Measurements from ENCODE around the gene AUTS2.

Gene AUTS2

GRCh38 chr7:70595370-70595754 lies 997.1 kb downstream of the AUTS2 start:
- Histone ChIP-seq H3K27ac (ENCODE audit: low read length) (no peak overlapping the region), H3K4me1 (ENCODE audit: control insufficient read depth in 1 of 2, insufficient read depth in 2 of 2, low read length in 2 of 2) (peaks cover 0 to 10% of the 10 kb centered on the region in 2 donors), H3K4me3 (ENCODE audit: low read depth in 1 of 2, low read length in 2 of 2) (peak overlapping the region; percentile 14 to 62), H3K36me3 (ENCODE audit: control insufficient read depth in 1 of 2, insufficient read depth in 2 of 2, low read length in 2 of 2) (no peaks in the 10 kb centered on the region), H3K27me3 (ENCODE audit: low read depth, low read length) (no peaks in the 10 kb centered on the region), H3K9me3 (ENCODE audit: control insufficient read depth in 1 of 2, low read length in 2 of 2) (no peaks in the 10 kb centered on the region)

GRCh38 chr7:70595755-70596597 lies 997.7 kb downstream of the AUTS2 start:
- Histone ChIP-seq H3K27me3 (ENCODE audit: low read depth, low read length) (no peaks in the 10 kb centered on the region), H3K27ac (ENCODE audit: low read length) (no peak overlapping the region), H3K9me3 (ENCODE audit: control insufficient read depth in 1 of 2, low read length in 2 of 2) (no peaks in the 10 kb centered on the region), H3K36me3 (ENCODE audit: control insufficient read depth in 1 of 2, insufficient read depth in 2 of 2, low read length in 2 of 2) (no peaks in the 10 kb centered on the region), H3K4me1 (ENCODE audit: control insufficient read depth in 1 of 2, insufficient read depth in 2 of 2, low read length in 2 of 2) (peaks cover 0 to 10% of the 10 kb centered on the region in 2 donors), H3K4me3 (ENCODE audit: low read depth in 1 of 2, low read length in 2 of 2) (peak overlapping the region; percentile 14 to 62)

- Histone ChIP-seq H3K9me3 (ENCODE audit: control insufficient read depth in 1 of 2, low read length in 2 of 2) (peaks cover 0 to 4% of the 10 kb centered on the region in 2 donors), H3K27me3 (ENCODE audit: low read depth, low read length) (no peaks in the 10 kb centered on the region), H3K4me3 (ENCODE audit: low read depth in 1 of 2, low read length in 2 of 2) (peak overlapping the region in 1 of 2 donors; percentile 62), H3K36me3 (ENCODE audit: control insufficient read depth in 1 of 2, insufficient read depth in 2 of 2, low read length in 2 of 2) (no peaks in the 10 kb centered on the region), H3K4me1 (ENCODE audit: control insufficient read depth in 1 of 2, insufficient read depth in 2 of 2, low read length in 2 of 2) (peaks cover 0 to 10% of the 10 kb centered on the region in 2 donors), H3K27ac (ENCODE audit: low read length) (no peak overlapping the region)
These were observed 998.3 kb downstream of the AUTS2 start for GRCh38 chr7:70596598-70596913.

DNA sequence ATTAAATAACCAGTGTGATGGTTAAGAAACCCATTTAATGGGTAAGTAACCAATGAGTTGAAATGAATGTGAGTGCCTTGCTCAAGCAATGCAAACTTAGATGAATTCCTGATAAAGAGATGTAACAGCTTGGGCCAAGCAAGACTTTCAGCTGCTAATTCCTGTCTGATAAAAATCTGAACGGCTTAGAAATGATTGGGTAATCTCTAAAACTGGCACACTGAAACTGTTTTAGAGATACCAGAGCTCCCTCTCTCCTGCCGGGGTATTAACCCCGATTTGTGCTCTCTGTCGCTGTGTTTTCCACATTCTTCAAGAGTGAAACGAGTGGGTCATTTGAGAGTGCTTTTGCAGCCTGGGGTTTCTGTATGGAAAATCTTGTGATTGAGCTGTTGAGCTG lies 998.8 kb downstream of the AUTS2 start:
- peaks cover 0 to 10% of the 10 kb centered on the region in 2 donors for H3K4me1 ChIP-seq (ENCODE audit: control insufficient read depth in 1 of 2, insufficient read depth in 2 of 2, low read length in 2 of 2)

GRCh38 chr7:70598976-70599375 lies 1000.7 kb downstream of the AUTS2 start:
- H3K27ac ChIP-seq (ENCODE audit: low read length), result no peak overlapping the region
- H3K4me1 ChIP-seq (ENCODE audit: control insufficient read depth in 1 of 2, insufficient read depth in 2 of 2, low read length in 2 of 2), result peaks cover 0 to 10% of the 10 kb centered on the region in 2 donors
- H3K36me3 ChIP-seq (ENCODE audit: control insufficient read depth in 1 of 2, insufficient read depth in 2 of 2, low read length in 2 of 2), result peaks cover 0 to 4% of the 10 kb centered on the region in 2 donors
- H3K4me3 ChIP-seq (ENCODE audit: low read depth in 1 of 2, low read length in 2 of 2), result no peak overlapping the region
- peaks cover 0 to 5% of the 10 kb centered on the region in 2 donors for H3K9me3 ChIP-seq (ENCODE audit: control insufficient read depth in 1 of 2, low read length in 2 of 2)
- H3K27me3 ChIP-seq (ENCODE audit: low read depth, low read length), result no peaks in the 10 kb centered on the region

More for the DNA sequence above, 998.8 kb downstream of the AUTS2 start:
- no peaks in the 10 kb centered on the region for H3K27me3 ChIP-seq (ENCODE audit: low read depth, low read length)
- peaks cover 0 to 4% of the 10 kb centered on the region in 2 donors for H3K9me3 ChIP-seq (ENCODE audit: control insufficient read depth in 1 of 2, low read length in 2 of 2)
- H3K4me3 ChIP-seq (ENCODE audit: low read depth in 1 of 2, low read length in 2 of 2), result no peak overlapping the region
- no peaks in the 10 kb centered on the region for H3K36me3 ChIP-seq (ENCODE audit: control insufficient read depth in 1 of 2, insufficient read depth in 2 of 2, low read length in 2 of 2)
- H3K27ac ChIP-seq (ENCODE audit: low read length), result no peak overlapping the region

DNA sequence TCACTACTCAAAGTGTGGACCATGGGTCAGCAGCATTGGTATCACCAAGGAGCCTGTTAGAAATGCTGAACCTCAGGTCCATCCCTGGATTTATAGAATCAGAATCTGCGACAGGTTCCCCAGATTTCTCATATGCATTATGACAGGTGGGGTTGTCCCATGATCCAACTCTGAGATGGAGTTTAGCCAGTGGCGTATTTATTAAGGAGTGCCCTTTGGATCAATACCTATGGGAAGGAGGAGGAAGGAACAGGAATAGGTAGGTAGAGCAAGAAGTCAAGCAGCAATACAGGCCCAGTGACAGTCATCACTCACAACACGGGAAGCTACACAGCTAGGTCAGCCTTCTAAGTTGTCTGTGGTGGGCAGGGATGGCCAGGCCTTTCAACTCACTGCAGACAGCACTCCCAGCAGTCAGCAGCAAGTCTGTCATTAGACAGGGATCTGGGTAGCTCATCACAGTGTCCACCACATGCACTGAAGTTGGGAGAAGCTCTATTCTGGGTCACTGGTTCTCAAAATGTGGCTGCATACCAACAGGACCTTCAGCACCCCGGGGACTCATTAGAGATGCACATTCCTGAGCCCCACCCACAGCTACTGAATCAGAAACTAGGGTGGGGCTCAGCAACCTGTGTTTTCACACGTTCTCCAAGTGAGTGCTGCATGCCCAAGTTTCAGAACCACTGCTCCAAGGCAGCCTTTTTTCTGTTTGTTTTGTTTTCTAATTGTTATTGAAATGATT lies 1001.3 kb downstream of the AUTS2 start:
- Histone ChIP-seq H3K9me3 (ENCODE audit: control insufficient read depth in 1 of 2, low read length in 2 of 2) (peaks cover 0 to 11% of the 10 kb centered on the region in 2 donors), H3K27me3 (ENCODE audit: low read depth, low read length) (no peaks in the 10 kb centered on the region), H3K4me3 (ENCODE audit: low read depth in 1 of 2, low read length in 2 of 2) (no peak overlapping the region), H3K36me3 (ENCODE audit: control insufficient read depth in 1 of 2, insufficient read depth in 2 of 2, low read length in 2 of 2) (peaks cover 0 to 9% of the 10 kb centered on the region in 2 donors), H3K4me1 (ENCODE audit: control insufficient read depth in 1 of 2, insufficient read depth in 2 of 2, low read length in 2 of 2) (peaks cover 0 to 10% of the 10 kb centered on the region in 2 donors), H3K27ac (ENCODE audit: low read length) (no peak overlapping the region)

DNA sequence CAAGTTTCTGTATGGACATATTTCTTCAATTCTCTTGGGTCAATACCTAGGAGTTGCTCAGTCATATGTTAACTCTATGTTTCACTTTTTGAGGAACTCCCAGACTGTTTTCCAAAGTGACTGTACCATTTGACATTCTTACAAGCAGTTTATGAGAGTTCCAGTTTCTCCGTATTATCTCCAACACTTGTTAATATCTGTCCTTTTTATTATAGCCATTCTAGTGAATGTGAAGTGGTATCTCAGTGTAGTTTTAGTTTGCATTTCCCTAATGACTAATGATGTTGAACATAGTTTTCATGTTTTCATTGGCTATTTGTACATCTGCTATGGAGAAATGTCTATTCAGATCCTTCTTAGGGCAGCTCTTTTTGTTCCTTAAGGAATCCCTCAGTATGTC lies 1002.7 kb downstream of the AUTS2 start:
- no peaks in the 10 kb centered on the region for H3K27me3 ChIP-seq (ENCODE audit: low read depth, low read length)

GRCh38 chr7:70602117-70602516 lies 1003.8 kb downstream of the AUTS2 start:
- H3K36me3 ChIP-seq (ENCODE audit: control insufficient read depth in 1 of 2, insufficient read depth in 2 of 2, low read length in 2 of 2), result peaks cover 0 to 11% of the 10 kb centered on the region in 2 donors
- H3K27ac ChIP-seq (ENCODE audit: low read length), result no peak overlapping the region
- no peaks in the 10 kb centered on the region for H3K4me1 ChIP-seq (ENCODE audit: control insufficient read depth in 1 of 2, insufficient read depth in 2 of 2, low read length in 2 of 2)
- H3K27me3 ChIP-seq (ENCODE audit: low read depth, low read length), result no peaks in the 10 kb centered on the region
- H3K4me3 ChIP-seq (ENCODE audit: low read depth in 1 of 2, low read length in 2 of 2), result no peak overlapping the region
- peaks cover 0 to 13% of the 10 kb centered on the region in 2 donors for H3K9me3 ChIP-seq (ENCODE audit: control insufficient read depth in 1 of 2, low read length in 2 of 2)

More for the DNA sequence above, 1002.7 kb downstream of the AUTS2 start:
- Histone ChIP-seq H3K4me3 (ENCODE audit: low read depth in 1 of 2, low read length in 2 of 2) (no peak overlapping the region), H3K4me1 (ENCODE audit: control insufficient read depth in 1 of 2, insufficient read depth in 2 of 2, low read length in 2 of 2) (no peaks in the 10 kb centered on the region), H3K9me3 (ENCODE audit: control insufficient read depth in 1 of 2, low read length in 2 of 2) (peaks cover 0 to 13% of the 10 kb centered on the region in 2 donors), H3K27ac (ENCODE audit: low read length) (no peak overlapping the region), H3K36me3 (ENCODE audit: control insufficient read depth in 1 of 2, insufficient read depth in 2 of 2, low read length in 2 of 2) (peaks cover 0 to 11% of the 10 kb centered on the region in 2 donors)

GRCh38 chr7:70607281-70607680 lies 1009.0 kb downstream of the AUTS2 start:
- peaks cover 0 to 11% of the 10 kb centered on the region in 2 donors for H3K36me3 ChIP-seq (ENCODE audit: control insufficient read depth in 1 of 2, insufficient read depth in 2 of 2, low read length in 2 of 2)
- no peaks in the 10 kb centered on the region for H3K27me3 ChIP-seq (ENCODE audit: low read depth, low read length)
- peaks cover 0 to 8% of the 10 kb centered on the region in 2 donors for H3K9me3 ChIP-seq (ENCODE audit: control insufficient read depth in 1 of 2, low read length in 2 of 2)
- H3K4me1 ChIP-seq (ENCODE audit: control insufficient read depth in 1 of 2, insufficient read depth in 2 of 2, low read length in 2 of 2), result no peaks in the 10 kb centered on the region
- H3K4me3 ChIP-seq (ENCODE audit: low read depth in 1 of 2, low read length in 2 of 2), result no peak overlapping the region
- H3K27ac ChIP-seq (ENCODE audit: low read length), result no peak overlapping the region

- H3K36me3 ChIP-seq (ENCODE audit: control insufficient read depth in 1 of 2, insufficient read depth in 2 of 2, low read length in 2 of 2), result peaks cover 0 to 11% of the 10 kb centered on the region in 2 donors
- peaks cover 0 to 8% of the 10 kb centered on the region in 2 donors for H3K9me3 ChIP-seq (ENCODE audit: control insufficient read depth in 1 of 2, low read length in 2 of 2)
- H3K27me3 ChIP-seq (ENCODE audit: low read depth, low read length), result no peaks in the 10 kb centered on the region
- H3K27ac ChIP-seq (ENCODE audit: low read length), result no peak overlapping the region
- no peaks in the 10 kb centered on the region for H3K4me1 ChIP-seq (ENCODE audit: control insufficient read depth in 1 of 2, insufficient read depth in 2 of 2, low read length in 2 of 2)
- H3K4me3 ChIP-seq (ENCODE audit: low read depth in 1 of 2, low read length in 2 of 2), result no peak overlapping the region
These were observed 1009.5 kb downstream of the AUTS2 start for GRCh38 chr7:70607759-70608158.

- Histone ChIP-seq H3K27me3 (ENCODE audit: low read depth, low read length) (no peaks in the 10 kb centered on the region), H3K27ac (ENCODE audit: low read length) (no peak overlapping the region), H3K36me3 (ENCODE audit: control insufficient read depth in 1 of 2, insufficient read depth in 2 of 2, low read length in 2 of 2) (peaks cover 0 to 10% of the 10 kb centered on the region in 2 donors), H3K4me3 (ENCODE audit: low read depth in 1 of 2, low read length in 2 of 2) (no peak overlapping the region), H3K9me3 (ENCODE audit: control insufficient read depth in 1 of 2, low read length in 2 of 2) (peaks cover 0 to 8% of the 10 kb centered on the region in 2 donors), H3K4me1 (ENCODE audit: control insufficient read depth in 1 of 2, insufficient read depth in 2 of 2, low read length in 2 of 2) (no peaks in the 10 kb centered on the region)
These were observed 1010.0 kb downstream of the AUTS2 start for GRCh38 chr7:70608229-70608628.

Measured in muscle layer of duodenum (tissue), 2 donors.